GM19467 (cell line): ENCODE measurements around the gene OR4D2.

Experiments
- ATAC-seq: cut with Tn5 transposase; IDR thresholded peaks from one replicate; pipeline ENCODE4 v1.9.1; 2021; ENCODE audit warnings: mild to moderate bottlenecking, moderate library complexity; ENCODE audit not compliant: unreplicated experiment

The OR4D2 gene

GRCh38 chr17:58205936-58206335, 39.2 kb downstream of the OR4D2 start:
- ATAC-seq = no peak

GRCh38 chr17:58207451-58207850, 40.7 kb downstream of the OR4D2 start:
- no peak for ATAC-seq

DNA sequence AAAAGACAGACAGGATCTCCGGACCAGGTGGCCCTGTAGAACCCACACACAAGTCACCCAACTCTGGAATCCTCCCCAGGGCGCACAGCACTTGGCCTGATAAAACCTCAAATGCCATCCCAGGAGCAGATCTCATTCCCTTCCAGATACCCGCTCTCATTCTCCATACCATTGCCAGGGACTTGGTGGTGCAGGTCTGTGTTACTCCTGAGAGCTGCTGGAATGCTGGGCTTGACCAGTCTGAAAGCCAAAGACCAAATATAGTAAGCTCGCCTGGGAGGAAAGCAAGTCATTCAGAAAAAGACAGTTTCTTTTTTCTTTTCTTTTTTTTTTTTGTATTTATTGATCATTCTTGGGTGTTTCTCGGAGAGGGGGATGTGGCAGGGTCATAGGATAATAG, 41.6 kb downstream of the OR4D2 start:
- ATAC-seq = no peak

- no peak for ATAC-seq
These were observed 44.1 kb downstream of the OR4D2 start for GRCh38 chr17:58210922-58211321.

GRCh38 chr17:58215685-58216084, 48.9 kb downstream of the OR4D2 start:
- no peak for ATAC-seq

GRCh38 chr17:58217766-58218165, 51.0 kb downstream of the OR4D2 start:
- no peak for ATAC-seq

DNA sequence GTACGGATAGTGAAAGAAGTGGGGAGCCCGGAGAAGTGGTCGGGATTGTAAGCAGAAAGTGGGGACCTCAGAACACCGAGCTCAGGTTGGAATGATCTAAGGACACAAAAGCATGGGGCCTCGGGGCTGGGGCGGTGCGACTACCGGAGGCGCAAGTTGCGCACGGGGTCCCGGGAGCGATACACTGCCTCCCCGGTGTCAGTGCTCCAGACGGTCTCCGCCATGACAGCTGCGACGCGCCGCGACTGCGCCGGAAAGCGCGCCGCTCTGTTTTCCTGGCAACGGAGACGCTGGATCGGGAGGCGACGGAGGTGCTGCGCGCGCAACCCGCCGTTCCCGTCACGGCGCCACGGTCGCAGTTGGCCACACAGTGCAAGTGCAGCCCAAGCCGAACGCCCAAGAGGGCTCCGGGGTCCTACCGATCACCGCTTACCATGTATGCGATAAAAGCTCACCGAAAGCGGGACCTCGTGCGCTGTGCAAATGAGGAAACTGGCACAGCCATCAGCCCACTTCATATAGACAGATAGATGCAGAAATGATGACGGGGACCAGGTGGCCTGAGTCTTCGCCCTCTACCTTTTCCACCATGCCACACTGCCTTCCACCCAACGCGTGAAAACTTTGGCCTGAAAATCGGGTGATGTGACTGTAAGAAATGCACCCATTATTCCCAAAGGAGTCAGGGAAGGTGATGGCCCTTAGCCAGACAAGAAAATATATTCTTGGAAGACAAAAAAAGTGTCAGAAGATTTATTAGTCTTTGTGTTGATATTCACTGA, 52.4 kb downstream of the OR4D2 start, which contains the start of gene MKS1:
Gene MKS1, minus strand, starts transcription at position 249 of the 782 bp plus-strand sequence. Its CDS starts 25 bp downstream, at position 224.
- ATAC-seq = peak; percentile 92

DNA sequence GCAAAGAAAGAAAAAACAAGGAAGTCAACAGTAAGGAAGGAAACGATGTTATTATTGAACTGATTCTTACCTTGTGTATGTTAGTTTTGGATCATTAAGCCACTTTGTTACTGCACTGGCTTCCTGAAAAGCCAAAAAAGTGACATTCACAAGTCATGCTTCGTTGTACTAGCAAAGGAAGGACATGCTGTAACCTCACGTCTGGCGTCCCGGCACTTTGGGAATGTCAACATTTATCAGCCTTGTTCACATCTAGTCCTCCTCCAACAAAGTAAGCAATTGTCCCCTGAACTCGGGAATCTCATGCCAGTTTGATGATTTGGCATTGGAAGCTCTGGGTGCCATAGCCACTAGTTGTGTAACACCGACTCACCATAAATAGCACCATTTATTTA, 53.0 kb downstream of the OR4D2 start:
- no peak for ATAC-seq
